Brain microvascular endothelial cell (primary cell): ENCODE measurements around the gene CALY.

Experiments used
- DNase-seq: peaks from one replicate; pipeline ENCODE4 v3.0.0-alpha.2; 2020
- H3K27ac ChIP-seq: fragments of 250-450 bp; sonication (Bioruptor Pico); 2 replicates; pipeline ENCODE4 v1.5.1; 2020; ENCODE audit warnings: mild to moderate bottlenecking, moderate library complexity
- H3K27me3 ChIP-seq: fragments of 250-450 bp; sonication (Bioruptor Pico); replicated peaks from 2 replicates; pipeline ENCODE4 v1.5.1; 2020; ENCODE audit warnings: mild to moderate bottlenecking
- H3K36me3 ChIP-seq: fragments of 250-450 bp; sonication (Bioruptor Pico); replicated peaks from 2 replicates; pipeline ENCODE4 v1.5.1; 2020; ENCODE audit warnings: mild to moderate bottlenecking
- H3K4me3 ChIP-seq: 2 replicates; pipeline ENCODE4 v1.5.1; 2011; ENCODE audit warnings: low read depth, mild to moderate bottlenecking, control low read depth, low read length, moderate library complexity
- in situ Hi-C: cut with HindIII; loops from 2 replicates; pipeline ENCODE4 v1.10.0; 2017; ENCODE audit warnings: low sequenced_read_pairs, low pct_ligation_motif_present
- TF ChIP-seq, protein P1 (sequence below): IDR thresholded peaks from 2 replicates; pipeline ENCODE4 v1.5.1; 2011; ENCODE audit warnings: low read depth, mild to moderate bottlenecking, moderate library complexity, low read length, control low read depth, inconsistent platforms; ENCODE audit errors: missing control alignments

CALY gene

DNA sequence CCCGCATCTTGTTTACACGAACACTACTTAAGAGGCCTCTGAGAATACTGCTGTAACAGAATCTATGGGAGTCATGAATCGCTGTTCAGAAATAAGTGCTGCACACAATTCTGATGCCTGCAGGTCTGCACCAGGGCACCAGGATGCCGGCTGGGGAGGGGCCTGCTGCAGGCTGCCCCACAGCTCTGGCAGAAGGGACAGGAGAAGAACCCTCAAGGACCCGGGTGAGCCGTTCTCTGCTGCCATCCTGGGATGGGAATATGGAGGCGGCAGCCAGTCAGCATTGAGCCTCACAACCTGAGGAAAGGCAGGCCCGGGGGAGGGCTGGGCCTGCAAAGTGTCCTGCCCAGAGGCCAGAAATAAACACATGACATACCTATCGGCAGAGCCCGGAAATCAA lies 39.2 kb downstream of the CALY start:
- TF ChIP-seq, protein P1, sequence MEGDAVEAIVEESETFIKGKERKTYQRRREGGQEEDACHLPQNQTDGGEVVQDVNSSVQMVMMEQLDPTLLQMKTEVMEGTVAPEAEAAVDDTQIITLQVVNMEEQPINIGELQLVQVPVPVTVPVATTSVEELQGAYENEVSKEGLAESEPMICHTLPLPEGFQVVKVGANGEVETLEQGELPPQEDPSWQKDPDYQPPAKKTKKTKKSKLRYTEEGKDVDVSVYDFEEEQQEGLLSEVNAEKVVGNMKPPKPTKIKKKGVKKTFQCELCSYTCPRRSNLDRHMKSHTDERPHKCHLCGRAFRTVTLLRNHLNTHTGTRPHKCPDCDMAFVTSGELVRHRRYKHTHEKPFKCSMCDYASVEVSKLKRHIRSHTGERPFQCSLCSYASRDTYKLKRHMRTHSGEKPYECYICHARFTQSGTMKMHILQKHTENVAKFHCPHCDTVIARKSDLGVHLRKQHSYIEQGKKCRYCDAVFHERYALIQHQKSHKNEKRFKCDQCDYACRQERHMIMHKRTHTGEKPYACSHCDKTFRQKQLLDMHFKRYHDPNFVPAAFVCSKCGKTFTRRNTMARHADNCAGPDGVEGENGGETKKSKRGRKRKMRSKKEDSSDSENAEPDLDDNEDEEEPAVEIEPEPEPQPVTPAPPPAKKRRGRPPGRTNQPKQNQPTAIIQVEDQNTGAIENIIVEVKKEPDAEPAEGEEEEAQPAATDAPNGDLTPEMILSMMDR: no peak
- Histone ChIP-seq H3K27me3 (no peaks in the 10 kb centered on the region), H3K36me3 (peaks cover 53% of the 10 kb centered on the region), H3K27ac (no peak overlapping the region), H3K4me3 (no peak overlapping the region)
- no peak for DNase-seq
- in situ Hi-C loops: no loop called here

DNA sequence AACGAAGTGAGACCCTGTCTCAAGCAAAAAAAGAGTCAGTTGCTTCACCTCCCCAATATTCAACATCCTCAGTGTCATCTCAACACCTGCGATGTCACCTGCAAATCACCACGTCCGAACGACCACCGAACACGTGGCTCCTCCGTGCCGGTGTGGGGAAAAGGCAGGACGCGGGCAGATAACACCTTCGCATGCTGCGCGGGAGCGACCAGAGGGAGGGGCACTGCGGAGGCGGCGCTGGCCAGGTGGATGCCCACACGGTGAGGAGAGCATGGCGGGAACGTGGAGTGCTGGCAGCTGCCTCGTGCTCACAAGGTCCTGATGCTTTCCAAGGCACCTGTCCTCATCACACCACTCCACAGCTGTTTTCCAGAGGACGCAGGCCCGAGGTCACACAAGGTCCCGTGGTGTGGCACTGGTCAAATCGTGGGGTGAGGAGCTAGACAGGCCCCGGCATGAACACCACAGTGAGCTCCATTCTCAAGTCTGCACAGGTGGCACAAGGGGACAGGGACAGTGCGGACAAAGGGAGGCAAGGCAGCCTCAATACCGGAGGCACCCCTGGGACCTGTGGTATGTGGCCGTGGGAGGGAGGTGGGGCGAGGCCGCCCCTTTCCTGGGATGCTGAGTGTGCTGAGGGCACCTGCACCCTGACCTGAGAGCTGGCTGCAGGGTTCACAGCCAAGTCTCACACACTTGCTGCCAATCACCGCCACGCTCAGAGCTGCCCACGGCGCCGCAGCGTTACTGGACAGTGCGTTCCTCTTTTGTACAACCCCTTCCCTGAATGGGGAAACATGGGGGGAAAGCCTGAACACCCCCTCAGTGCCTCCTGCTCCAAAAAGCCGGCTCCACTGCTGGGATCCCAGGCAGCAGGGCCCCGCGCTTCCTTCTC lies 41.0 kb downstream of the CALY start:
- in situ Hi-C loops: no loop called here
- Histone ChIP-seq H3K27me3 (no peaks in the 10 kb centered on the region), H3K36me3 (peaks cover 48% of the 10 kb centered on the region), H3K4me3 (no peak overlapping the region), H3K27ac (no peak overlapping the region)
- TF ChIP-seq, protein P1: no peak
- no peak for DNase-seq

DNA sequence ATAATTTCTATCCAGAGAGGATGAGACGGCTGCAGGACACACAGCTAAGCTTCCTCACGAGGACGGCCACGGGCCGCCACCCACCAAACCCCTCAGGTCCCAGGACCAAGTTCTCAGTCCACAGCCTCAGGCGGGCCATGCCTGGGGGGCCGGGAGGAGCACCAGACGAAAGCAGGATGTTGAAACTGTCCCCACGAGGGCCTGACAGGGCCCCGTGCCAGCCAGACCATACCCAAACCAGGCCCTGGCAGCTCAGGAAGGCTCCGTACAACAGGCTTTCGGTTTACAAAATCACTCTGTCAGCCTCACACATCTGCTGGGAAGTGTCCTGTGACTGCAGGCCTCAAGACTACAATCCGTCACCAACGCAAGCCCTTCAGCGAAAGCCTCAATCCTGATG lies 42.5 kb downstream of the CALY start:
- Histone ChIP-seq H3K27ac (no peak overlapping the region), H3K4me3 (no peak overlapping the region), H3K27me3 (no peaks in the 10 kb centered on the region), H3K36me3 (peaks cover 55% of the 10 kb centered on the region)
- in situ Hi-C loops: no loop called here
- no peak for DNase-seq
- TF ChIP-seq, protein P1: no peak

DNA sequence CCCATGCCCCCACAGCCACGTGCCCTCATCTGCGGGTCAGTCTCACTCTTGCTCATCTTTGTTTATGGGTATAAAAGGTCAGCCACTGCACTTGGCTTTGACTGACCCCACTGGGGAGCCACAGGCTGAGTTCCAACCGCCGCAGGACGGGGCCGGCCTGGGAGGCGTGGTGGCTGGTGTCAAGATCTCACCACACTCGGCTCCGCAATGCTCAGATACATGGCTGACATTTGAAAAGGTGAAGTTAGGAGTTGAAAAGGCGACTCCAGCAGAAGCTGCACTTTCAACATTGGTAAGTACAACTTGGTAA lies 42.9 kb downstream of the CALY start:
- in situ Hi-C loops: no loop called here
- no peak overlapping the region for H3K27ac ChIP-seq

DNA sequence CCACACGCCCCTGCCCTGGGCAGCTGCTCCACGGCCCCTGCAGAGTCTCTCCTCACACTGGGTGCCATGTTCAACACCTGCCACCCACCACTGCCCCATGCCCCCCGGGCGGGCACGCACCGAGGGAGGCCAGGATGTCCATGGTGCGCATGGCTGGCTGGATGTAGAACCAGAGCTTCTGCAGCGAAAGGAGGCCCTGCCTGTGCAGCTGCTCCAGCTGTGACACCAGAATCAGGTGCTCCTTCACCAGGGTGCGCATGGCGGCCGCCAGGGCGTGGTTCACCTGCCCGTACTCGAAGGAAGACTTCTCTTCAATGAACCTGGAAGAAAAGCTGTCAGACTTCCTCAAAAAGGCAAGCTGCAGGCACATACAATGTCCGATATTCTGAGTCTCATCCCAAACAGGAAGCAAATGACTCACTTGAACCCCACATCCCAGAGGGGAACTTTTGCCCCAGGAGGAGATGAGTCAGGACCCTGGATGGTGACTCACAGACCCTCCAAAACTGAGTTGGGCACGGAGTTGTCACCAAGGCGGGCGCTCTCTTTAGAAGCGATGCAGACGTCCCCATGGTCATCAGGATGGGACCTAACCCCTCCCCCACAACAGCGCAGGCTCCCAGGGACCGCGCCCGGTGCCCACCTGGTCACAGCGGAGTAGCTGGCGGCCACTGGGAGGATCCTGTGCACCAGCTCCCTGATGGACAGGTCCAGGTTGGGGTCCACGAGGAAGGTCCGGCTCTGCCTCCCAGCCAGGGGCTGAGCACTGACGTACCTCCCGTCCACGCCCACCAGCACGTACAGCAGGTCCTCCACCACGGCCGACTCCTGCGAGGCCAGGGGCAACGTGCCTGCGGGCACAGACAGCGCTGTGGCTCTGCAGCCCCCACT lies 43.5 kb downstream of the CALY start:
- no peaks in the 10 kb centered on the region for H3K27me3 ChIP-seq
- TF ChIP-seq, protein P1: no peak
- no peak overlapping the region for H3K27ac ChIP-seq
- H3K36me3 ChIP-seq: peaks cover 54% of the 10 kb centered on the region
- peak; percentile 60 for DNase-seq
- in situ Hi-C loops: no loop called here
- no peak overlapping the region for H3K4me3 ChIP-seq

More for the DNA sequence above, 42.9 kb downstream of the CALY start:
- TF ChIP-seq, protein P1: no peak
- no peak for DNase-seq
- Histone ChIP-seq H3K36me3 (peaks cover 55% of the 10 kb centered on the region), H3K27me3 (no peaks in the 10 kb centered on the region), H3K4me3 (no peak overlapping the region)
